DLD1 (cell line): ENCODE results near the gene ARG2.

Experiments used
- in situ Hi-C: cut with HindIII; loops from 2 replicates; pipeline ENCODE4 v1.10.0; 2017; ENCODE audit warnings: low sequenced_read_pairs

ARG2 gene

GRCh38 chr14:67633451-67634147 is 13.9 kb downstream of the ARG2 start:
- in situ Hi-C loops = no loop called here

GRCh38 chr14:67636361-67636919 is 16.7 kb downstream of the ARG2 start:
- in situ Hi-C loops = no loop called here

- in situ Hi-C loops = no loop called here
Measured at GRCh38 chr14:67638642-67639041, 18.9 kb downstream of the ARG2 start.

DNA sequence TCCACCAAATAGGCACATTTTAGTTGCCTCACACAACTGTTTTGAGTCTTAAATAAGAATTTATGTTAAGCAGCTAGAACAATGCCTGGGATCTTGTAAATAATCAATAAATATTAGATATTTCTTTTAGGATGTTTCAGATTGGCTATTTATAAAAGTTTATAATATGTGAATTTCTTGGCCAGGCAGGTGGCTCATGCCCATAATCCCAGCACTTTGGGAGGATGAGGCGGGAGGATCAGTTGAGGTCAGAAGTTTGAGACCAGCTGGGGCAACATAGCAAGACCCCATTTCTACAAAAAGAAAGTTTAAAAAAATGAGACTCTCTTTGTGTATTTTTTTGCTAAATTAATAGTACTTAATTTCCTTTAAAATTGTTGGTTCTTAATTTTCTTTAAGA is 21.8 kb downstream of the ARG2 start:
- in situ Hi-C loops = no loop called here

GRCh38 chr14:67641902-67642749 is 22.4 kb downstream of the ARG2 start:
- in situ Hi-C loops = no loop called here

- in situ Hi-C loops = no loop called here
Measured at GRCh38 chr14:67643713-67644112, 24.0 kb downstream of the ARG2 start.

GRCh38 chr14:67644428-67644827 is 24.7 kb downstream of the ARG2 start:
- in situ Hi-C loops = no loop called here

GRCh38 chr14:67645414-67645813 is 25.7 kb downstream of the ARG2 start:
- in situ Hi-C loops = no loop called here

DNA sequence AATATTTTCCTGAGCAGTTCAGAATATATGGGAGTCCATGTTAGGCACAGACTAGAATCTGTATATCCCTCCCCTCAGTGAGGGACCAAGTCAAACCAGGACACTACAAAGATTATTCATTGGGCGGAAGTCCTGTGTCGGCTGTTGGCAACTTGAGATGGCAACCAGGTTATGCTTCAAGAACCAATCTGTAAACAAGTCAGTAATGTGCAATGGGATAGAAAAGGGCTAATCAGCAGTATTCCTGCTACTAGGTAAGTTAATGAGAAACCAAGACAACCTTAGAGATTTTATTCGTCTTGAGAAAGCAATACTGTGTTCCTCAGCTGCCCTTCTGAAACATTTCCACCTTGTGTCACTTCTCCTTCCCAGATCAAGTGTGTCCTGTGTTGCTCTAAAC is 26.4 kb downstream of the ARG2 start:
- in situ Hi-C loops = no loop called here

DNA sequence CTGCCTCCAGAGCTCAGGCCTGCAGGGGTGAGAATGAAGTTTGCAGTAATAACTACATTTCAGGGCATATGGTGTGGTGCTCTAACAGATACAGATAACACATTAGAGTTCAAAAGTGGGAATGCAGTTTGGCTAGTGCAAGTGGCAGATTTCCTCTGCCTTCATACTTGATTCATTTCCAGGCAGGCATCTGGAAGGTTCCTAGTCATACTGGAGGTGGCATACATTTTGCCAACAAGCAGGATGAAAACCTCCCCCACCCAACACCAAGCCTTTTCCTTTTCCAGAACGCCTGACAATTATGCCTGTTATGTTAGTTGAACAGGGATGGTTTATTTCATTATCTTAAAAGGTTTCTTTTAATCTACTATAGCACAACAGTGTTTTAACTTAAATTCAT is 30.4 kb downstream of the ARG2 start:
- in situ Hi-C loops = no loop called here

DNA sequence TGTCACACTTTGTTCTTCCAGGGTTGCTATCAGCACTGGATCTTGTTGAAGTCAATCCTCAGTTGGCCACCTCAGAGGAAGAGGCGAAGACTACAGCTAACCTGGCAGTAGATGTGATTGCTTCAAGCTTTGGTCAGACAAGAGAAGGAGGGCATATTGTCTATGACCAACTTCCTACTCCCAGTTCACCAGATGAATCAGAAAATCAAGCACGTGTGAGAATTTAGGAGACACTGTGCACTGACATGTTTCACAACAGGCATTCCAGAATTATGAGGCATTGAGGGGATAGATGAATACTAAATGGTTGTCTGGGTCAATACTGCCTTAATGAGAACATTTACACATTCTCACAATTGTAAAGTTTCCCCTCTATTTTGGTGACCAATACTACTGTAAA is 31.0 kb downstream of the ARG2 start:
- in situ Hi-C loops = no loop called here

DNA sequence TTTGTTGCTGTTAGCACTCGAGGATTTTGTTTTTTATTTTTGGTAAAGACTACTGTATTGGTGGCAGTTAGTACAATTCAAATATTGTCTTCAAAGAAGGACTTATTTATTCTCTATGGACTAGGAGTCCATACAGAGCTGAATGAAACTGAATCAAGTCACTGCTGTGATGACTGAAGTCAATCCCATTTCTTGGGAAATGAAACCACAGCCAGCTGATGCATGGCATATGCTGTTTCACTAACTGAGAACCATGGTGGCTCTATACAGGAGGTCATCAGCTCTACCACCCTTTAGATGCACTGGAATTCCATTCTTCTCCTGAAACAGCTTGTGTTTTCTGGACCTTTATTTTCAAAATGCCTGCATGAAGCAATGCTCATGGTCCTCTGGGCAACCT is 32.5 kb downstream of the ARG2 start:
- in situ Hi-C loops = no loop called here

GRCh38 chr14:67653651-67654280 is 34.0 kb downstream of the ARG2 start:
- in situ Hi-C loops = no loop called here

DNA sequence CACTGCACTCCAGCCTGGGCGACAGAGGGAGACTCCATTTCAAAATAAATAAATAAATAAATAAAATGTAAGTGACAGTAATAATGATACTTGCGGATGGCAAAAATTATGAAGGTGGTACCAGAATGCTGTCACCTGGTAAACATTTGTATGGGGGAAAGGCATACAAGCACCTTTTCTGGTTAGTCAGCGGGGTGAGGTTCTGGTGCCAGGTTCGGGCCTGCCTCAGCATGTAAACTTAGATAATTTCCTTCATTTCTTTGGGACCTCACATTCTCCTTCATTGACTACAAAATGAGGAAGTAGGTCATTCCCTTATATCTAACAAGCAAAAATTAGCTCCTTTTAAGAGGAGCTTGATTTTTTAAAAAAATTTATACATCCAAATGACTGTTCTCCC is 43.9 kb downstream of the ARG2 start:
- in situ Hi-C loops = no loop called here

- in situ Hi-C loops = no loop called here
Measured at GRCh38 chr14:67665868-67666267, 46.1 kb downstream of the ARG2 start.

DNA sequence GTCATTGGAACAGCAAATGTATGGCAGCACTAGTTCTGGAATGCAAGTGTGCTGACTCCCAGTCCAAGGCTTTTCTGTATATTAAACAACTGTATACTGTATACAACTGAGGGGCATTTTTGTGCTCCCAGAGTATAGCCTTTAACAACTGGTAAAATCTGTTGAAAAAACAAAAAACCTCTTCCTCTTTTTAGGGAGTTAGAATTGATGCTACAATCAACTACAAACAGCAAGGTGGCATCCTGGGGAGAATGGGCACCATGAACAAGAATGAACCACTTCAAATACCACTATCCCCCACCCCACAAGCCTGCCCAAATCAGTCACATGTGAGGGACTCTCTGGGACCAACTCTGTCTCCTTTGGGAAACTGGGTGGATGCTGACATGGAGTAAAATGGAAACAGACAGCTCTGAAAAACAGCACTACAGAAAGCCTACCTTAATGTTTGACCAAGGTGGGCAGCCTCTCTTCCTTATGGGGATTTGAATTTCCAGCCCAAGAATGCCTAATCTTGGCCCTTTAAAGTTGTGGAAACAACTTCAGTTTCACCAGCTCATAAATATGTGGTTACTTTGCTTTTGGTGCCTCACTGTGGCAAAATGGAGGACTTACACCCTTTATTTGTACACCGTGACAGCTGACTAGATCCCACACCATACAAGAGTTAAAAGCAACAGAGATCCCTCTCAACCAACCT is 47.2 kb downstream of the ARG2 start:
- in situ Hi-C loops = no loop called here

GRCh38 chr14:67668559-67668958 is 48.8 kb downstream of the ARG2 start:
- in situ Hi-C loops = no loop called here

GRCh38 chr14:67673451-67673850 is 53.7 kb downstream of the ARG2 start:
- in situ Hi-C loops = no loop called here

DNA sequence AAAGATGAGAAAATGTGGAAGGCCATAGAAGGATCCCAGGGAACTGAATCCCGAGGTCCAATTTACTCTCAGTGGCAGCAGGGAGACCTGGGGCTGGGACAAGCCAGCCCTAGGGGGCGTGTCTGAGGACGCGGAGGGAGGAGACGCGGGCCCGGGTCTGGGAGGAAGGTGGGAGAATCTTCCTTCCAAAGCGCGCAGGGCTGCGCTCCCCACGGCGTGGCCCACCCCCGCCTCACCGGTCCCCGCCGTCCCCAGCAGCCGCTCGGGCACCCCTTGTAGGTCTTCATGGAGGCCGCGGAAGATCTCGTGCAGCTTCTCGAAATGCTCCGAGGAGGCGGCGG is 54.4 kb downstream of the ARG2 start:
- in situ Hi-C loops = no loop called here

DNA sequence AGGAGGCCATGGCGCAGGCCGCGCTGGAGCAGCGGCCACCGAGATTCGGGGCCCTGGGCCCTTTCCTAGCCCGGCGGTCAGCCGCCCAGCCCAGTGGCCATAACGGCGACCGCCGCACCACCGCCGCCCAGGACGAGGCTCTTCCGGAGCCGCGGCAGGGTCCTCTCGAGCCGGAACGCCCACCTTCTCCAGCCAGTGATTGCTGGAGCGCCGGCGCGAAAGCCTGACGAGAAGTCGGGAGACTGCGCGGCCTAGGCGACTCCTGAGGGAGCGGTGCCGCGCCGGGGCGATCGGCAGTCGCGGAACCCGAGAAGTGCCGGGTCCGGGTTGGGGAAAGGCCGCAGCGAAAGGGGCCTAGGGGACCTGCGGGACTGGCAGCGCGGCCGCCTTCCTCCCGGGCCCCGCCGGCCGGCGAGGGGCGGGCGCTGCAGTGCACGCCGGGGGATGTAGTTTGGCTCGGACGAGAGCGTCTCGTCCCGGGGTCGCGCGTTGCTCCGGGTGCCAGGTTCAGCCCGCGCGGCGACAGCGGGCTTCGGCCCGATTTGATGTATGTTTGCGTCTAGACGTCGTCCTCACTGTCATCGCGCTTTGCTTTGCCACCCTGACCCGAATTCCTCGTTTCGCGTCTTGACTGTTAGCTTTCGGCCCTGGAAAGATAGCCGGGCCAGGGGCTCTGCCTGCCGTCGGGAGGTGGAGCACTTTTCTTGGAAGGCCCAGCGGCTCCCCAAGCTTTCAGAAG is 54.9 kb downstream of the ARG2 start, which contains the start of gene VTI1B:
TSS of gene VTI1B (minus strand) at position 153 of the 739 bp plus-strand sequence. CDS start at position 10, 143 bp downstream.
- in situ Hi-C loops = no loop called here
